ENCODE data around the gene ERAP2.
A peak's percentile ranks its signal among the peaks of the same experiment; 100 is the strongest.

The ERAP2 gene

DNA sequence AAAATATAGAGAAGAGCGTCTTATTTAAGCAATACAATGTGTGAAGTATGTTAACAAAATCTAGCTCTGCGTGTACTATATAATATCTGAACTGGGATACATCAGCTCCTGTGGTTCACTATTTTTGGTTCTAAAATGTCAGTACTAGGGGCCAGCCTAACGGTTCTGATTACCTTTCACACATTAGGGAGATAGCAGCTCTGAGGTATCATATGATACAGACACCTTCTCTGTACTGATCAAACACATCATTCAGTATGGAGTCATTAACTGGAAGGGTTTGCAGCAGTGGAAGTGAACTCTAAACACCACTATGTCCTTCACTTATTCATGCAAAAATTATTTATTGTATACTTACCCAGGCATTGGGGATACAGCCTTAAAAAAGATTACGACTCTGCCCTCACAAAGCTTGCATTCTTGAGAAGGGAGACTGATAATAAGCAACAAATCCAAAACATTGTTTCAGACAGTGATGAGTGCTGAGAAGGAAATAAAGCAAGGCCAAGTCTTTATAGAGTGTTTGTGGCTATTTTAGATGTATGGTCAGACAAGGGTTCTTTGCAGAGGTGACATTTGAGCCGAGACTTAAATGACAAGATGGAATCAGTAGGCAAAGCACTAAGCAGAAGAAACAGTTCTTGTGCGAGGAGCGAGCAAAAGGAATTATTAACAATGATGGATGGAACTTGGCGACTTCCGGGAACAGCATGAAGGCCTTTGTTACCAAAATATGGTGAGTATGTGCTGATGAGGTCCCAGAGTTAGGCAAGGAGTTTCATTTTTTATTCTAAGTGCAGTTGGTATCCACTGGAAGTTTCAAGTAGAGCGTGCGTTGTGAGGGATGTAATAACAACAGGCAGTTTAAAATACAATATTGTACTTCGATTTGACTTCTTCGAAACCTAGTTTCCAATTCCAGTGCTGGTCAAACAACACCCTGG is 57.7 kb downstream of the ERAP2 start:
- peak; percentile 39 for DNase-seq

DNA sequence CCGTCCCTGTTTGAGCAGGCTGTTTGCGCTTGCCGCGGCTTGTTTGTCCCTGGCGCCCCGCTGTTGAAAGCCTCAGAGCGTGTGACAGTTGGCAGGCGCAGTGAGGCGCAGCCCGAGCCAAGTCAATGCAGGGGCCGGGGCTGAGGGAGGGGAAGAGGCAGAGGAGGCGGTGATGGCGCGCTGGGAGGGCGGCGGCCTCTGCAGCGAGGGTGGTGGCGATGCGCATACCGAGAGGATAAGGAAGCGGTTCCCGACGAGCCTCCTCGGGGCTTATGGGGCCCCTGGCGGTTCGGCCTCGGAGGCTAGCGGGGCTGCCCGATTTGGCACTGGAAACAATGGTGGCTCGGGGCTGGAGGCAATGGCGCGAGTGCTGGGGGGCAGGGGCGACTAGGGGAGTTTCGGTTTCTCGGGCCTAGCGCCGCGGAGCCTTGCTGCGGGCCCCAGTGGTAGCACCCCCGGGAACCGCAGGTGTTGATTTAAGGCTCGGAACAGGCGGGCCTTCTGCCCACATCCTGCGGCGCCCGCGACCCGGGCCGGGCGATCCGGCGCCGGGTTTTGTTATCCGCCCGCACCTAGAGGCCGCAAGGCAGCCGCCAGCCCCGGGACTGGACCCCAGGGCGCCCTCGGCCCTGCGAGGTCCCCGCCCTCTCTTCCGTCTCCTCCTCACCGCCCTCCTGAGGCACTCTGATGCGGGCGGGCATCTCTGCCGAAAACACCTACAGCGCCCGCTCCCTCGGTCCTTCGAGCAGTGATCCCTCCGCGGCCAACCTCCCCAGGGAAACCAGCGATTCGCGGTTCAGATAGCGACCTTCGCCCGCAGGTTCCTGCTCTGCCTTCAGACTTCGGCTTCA is 58.6 kb downstream of the ERAP2 start:
- DNase-seq, result peak; percentile 95

DNA sequence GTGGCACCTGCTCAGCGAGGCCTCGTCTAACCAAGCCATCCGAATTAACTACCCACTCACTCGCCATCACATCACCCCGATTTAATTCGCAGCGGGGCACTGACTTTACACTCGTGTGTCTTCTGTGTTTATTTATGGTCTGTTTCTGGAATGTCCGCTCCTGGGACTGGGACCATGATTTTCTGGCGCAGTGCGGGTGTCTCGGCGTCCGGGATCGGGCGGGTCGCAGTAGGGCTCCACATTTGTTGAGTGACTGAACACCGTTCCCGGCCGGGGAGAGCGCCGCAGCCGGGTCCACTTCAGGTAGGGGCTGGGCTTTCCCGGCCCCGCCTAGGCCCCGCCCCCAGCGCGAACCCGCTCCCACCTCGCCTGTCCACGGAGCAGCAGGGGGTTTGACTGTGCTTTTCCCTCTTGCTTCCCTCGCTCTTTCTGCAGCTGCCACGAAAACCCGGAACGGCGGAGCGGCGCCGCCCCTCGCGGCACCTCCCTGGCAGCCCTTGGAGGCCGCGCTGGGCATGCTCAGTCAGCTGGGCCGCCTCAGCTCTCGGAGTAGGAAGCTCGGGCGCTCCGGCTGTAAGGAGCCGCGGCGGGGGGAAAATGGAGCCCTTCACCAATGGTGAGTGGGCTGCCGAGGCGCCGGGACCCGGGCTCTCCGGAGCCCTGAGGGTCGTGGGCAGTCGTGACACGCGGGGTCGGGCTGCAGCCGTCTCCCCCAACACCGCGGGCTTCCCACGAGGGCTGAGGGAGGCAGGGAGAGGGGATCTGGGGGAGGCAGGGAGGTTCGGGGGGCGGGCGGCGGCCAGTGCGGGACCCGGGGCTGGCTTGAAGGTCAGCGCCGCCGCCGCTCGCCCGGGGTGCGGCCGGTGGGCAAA is 59.5 kb downstream of the ERAP2 start, which contains the start of gene LNPEP:
TSS of gene LNPEP (plus strand) at position 522 of the 872 bp plus-strand sequence. CDS start at position 598, 76 bp downstream.
- DNase-seq, result peak; percentile 97

DNA sequence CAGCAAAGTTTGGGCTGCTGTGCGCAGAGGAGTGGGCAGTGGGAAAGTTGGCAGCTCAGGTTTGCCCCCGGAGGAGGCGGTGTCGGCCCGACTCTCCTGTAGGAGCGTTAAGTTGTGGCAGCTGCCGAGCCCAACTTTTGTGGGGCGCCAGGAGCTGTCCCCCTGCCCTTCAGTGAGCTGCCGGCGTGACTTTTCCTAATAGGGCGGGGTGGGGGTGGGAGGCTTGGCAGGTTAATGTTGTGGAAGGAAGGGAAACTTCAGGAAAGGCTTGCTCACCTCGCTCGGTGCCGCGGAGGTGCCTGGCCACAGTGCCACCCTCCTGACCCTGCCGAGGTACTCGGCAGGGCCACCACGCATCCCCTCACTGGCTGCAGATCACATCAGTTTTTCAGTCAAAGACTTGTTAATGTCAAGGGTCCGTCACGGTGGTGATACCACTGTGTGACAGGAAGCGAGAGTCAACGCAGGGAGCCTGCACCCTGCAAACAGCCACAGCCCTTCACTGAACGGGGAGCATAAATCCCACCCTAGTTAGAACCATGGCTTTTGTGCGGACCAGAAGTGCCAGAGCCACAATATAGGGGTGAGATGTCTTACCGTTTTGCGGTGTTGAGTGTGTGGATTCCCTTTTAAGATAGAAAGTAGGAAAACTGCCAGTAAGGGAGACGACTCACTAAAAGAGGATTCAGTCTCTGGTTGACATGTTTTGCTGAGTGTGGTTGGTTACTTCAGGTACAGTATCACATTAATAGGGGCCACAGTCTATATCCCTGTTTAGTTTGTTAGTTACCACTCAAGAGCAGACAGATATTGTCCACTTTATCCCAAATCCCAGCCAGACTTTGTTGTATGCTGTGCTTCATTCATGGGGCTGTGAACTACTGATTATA is 60.4 kb downstream of the ERAP2 start:
- DNase-seq, result peak; percentile 20

DNA sequence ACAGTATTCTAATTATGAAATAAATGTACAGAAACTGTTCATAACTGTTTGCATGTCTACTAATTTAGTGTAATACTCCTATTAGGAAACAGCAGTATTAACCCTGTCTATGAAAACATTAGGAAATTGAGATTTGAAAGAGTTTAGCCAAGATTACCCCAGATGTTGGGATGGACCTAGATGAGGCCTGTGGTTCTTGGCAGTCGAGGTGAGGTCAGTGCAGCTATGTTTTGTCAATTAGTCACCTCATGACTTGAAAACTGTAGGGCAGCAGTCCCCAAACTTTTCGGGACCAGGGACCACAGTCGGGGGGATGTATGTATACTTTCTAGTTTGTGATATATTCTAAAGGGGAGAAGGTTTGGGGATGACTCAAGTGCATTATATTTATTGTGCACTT is 64.3 kb downstream of the ERAP2 start:
- peak; percentile 41 for DNase-seq

DNA sequence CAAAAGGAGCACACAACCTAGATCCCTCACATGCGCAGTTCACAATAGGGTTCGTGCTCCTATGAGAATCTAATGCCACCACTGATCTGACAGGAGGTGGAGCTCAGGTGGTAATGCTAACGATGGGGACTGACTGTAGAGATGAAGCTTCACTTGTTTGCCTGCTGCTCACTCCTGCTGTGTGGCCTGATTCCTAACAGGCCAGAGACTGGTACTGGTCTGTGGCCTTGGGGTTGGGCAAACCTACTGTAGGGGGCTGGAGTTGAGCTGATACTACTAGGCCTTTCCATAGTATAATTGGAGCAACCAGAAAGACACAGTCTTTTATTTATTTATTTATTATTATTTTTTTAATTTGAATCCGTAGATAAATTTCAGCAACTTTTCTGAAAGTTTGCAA is 64.8 kb downstream of the ERAP2 start:
- no peak for DNase-seq

DNA sequence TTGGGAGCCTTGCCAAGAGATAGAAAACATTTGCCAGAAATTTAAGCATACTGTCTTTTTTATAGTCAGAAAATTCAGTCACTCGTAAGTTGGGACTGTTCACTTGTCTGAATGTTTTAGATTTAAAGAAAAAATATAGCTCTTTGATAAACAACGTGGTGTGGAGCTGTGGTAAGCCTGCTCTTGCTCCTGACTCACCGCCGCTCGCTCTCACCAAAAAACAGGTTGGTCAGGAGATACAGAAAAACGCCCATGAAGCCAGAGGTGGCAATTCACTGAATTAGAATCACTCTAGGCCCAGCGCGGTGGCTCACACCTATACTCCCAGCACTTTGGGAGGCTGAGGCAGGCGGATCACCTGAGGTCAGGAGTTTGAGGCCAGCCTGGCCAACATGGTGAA is 65.8 kb downstream of the ERAP2 start:
- no peak for DNase-seq

DNA sequence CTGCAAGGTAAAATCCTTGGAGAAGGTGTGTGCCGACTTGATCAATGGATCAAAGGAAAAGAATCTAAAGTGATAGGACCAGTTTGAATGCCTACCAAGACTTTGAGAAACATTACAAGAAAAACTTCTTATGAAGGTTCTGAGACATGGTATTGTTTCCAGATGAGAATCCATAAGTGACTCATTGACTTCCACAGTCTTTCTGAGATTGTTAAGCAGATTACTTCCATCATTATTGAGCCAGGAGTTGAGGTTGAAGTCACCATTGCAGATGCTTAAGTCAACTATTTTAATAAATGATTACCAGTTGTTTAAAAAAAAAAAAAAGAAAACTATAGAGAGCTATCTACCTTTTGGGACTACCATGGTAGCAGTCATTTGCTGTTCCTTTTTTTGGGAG is 66.6 kb downstream of the ERAP2 start:
- DNase-seq, result no peak

DNA sequence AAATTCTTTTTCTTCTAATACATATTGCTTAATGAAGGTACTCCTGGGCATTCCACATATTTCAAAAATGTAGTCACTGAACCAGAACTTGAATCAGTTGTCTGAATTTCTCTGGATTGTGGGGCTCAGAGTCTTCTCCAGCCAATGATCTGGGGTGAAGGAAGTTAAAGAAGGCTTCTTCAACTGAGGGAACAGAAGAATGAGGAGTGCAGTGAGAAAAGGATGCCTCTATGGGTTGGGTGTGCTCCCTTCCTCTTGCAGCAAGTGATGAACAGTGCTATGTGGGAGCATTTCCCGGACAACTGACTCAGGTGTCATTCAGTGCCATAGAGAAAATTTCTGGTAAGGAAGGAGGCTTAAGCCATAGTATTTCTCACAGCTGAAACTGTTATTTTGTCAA is 67.5 kb downstream of the ERAP2 start:
- no peak for DNase-seq

DNA sequence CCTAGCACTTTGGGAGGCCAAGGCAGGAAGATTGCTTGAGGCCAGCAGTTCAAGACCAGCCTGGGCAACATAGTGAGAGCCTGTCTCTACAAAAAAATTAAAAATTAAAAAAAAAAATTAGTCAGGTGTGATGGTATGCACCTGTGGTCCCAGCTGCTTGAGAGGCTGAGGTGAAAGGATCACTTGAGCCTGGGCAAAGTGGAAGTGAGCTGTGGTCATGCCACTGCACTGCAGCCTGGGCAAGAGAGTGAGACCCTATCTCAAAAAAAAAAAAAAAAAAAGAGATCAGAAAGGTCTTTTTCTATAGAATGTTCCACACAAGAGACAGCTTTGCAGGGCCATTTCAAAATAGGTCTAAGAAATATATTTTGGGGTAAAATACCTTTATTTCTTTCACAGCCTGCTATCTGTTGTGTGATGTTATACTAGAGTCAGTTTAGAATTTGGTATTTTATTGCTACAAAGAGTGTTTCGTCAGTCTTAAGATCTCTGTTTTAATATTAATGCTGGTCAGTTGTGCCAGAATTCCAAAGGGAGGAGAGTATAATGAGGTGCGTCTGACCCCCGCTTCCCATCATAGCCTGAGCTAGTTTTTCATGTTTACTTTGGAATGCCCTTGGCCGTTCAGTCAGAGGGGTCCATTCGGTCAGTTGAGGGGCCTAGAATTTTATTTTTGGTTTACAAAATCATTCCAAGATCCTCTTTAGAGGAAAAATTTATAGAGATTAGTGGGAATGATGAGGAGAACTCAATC is 69.0 kb downstream of the ERAP2 start:
- no peak for DNase-seq

DNA sequence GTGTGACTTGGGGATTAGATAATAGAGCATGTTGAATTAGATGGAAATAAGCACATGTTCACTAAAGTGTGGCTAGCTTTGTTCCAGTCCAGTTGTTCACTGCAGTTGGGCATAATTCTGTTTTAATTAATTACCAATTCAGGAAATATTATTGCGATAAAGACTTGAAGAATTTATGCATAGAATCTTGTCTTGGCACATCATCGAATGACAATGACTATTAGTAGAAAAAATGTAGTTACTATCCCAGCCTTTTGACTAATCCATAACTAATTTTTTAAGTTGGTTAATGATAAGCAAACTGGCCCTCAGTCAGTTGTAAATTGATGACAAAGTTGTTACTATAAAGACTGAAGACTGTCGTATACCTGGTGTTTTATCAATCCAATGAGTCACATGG is 70.1 kb downstream of the ERAP2 start:
- no peak for DNase-seq

DNA sequence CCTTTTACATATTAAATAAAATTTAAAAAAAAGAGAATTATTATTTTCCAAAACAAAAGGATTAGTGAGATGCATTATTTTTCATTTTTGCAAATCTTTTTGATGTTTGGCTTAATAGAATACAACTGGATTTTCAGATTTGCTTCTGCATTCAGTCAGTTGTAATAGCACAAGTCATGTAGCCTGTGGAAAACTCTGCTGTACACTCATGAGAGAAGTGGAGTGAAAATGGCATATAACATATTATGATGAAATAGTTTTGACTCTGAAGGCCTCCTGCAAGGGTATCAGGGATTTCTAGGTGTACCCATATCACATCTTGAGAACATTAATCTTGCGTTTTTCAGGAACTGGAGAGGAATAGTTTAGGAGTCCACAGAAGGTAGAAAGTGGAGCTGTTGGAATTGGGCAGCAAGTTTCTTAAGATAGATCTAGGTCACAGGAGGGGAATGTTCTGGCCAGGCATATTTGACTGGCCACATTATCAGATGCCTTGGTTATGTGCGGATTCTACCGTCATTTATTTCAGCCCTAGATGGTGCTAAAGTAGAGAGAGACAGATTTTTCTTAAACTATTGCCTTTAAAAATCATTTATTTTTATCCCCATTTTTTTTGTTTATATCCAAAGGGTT is 75.9 kb downstream of the ERAP2 start:
- no peak for DNase-seq

DNA sequence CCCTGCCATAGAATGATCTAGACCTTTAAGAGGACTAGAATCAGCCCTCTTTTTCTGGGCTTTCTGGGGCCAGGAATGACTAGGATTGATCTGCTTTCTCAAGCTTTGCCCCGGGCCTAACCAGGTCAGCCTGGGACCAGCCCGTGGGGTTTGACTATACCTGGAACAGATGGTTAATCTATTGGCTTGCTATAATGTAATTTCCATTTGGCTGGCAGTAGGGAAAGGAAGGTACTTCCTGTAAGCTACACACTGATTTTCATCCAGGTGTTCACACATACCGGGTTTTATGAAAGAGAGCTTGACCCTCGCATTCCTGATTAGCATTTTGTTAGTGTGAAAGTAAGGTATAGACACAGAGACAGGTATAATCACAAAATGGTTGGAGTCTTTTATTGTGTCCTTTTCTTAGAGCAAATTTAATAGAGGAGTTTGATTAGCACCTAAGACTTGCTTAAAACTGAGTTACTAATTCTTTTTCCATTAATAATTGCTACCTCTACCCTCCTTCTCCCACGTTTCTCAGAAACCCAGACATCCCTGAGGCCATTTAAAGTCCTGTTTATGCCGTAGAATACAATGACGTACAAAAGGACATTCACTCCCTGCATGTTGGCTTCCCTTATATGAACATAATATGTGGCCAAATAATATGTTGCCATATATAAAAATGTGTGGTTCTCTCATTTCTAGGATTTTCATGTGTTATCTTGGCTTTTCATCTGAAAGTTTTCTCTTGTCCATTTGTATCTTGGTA is 76.9 kb downstream of the ERAP2 start:
- no peak for DNase-seq

DNA sequence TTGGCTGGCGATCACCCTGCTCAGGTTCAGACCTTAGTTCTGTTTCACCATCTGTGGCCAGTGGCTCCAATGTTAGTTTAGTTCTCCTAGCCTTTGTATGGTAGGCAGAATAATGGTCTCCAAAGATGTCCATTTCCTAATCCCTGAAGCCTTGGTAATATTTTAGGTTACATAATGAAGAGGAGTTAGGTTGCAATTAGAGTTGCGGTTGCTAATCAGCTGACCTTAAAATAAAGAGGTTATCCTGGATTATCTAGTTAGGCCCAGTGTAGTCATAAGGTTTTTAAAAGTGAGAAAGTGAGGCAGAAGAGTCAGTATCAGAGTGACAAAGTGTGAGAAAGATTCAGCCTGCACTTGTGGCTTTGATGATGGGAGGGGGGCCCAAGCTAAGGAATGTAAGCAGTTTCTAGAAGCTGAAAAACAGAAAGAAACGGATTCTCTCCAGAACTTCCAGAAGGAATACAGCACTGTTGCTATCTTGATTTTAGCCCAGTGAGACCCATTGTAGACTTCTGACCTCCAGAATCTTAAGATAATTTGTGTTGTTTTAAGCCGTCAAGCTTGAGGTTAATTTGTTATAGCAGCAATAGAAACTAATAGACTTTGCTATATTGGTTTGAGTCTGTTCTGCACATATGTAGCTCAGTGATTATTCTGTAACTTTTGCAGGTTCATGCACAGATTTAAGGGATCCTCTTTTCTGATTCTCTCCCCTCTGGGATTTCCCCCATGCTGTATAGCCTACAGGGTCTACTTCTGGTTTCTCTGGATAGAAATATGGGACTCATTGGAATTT is 81.2 kb downstream of the ERAP2 start:
- no peak for DNase-seq

DNA sequence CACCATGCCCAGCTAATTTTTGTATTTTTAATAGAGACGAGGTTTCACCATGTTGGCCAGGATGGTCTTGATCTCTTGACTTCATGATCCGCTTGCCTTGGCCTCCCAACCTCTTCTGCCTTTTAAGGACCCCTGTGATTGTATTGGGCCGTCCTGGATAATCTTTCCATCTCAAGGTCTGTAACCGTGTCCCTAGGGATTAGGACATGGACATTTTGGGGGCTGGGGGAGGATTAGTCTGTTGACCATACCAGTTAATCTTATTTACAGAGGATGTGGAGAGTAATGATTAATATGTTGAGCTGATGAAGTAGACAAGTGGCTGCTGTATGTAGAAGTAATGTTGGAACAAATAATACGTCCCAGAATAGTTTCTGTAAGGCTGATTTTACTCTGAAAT is 82.7 kb downstream of the ERAP2 start:
- DNase-seq, result no peak

DNA sequence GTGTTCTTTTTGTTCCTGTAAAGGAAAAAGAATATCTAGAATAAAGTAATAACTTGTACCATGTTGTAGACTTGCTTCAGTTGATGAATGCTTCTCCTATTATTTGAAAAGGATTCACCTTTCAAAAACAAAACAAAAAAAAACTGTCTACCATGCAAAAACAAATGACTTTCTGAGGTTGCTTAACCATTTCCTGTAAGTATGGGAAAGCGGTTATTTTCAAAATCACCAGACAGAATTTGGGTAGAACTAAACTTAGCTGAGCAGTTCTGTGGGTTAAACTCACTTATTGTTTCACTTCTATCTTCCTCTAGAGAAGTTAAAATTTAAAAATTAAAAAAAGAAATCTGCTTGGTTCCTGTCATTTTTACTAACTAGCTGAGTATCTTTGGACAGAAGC is 84.8 kb downstream of the ERAP2 start:
- no peak for DNase-seq

DNA sequence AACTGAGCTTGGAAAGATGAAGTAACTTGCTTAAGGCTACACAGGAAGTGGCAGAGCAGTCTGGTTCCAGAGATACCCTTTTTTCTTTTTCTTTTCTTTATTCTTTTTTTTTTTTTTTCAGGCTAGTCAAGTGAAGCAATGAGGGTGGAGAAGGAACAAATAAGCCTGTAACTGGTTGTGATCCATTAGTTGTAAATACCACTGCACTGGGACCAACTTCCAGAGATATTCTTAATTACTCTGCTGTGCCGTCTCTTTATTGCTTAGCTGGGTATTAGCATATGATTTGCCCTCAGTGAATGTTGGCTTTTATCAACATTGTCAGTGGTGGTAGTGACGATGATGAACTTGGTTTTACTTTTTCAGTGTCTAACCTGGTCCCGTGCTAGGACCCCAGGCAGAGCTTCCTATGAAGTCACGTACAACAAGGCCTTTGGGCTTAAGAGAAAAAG is 86.3 kb downstream of the ERAP2 start:
- DNase-seq, result no peak

DNA sequence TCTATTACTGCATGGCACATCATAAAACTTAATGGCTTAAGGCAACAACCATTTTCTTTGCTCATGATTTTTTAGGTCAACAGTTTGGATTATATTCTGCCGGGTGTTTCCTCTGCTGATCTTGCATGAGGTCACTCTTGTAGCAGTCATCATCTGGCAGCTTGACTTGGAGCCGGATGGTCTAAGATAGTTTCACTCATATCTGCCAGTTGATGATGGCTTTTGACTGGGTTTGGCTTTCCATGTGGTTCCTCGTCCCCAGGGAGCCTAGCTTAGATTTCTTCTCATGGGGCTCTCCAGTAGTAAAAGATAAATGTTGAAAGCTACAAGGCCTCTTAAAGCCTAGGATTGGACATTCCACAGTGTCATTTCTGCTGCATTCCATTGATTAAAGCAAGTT is 87.0 kb downstream of the ERAP2 start:
- peak; percentile 72 for DNase-seq

DNA sequence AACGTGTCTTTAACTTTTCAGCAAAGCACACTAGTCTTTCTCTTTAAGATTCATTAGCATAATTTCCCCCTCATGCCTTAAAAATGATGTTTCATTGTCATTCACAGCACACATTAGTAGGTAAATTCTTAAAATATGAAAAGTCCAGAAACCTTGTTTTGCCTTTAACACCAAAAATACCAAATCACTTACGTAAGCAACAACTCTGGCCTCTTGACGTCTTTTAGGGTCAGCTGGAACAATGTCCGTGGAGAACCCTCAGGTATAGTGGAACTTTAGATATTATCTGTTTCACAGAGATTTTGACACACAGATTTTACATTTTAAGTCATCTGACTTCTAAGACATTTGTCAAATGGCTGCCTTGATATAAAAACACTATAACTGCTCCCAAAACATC is 90.5 kb downstream of the ERAP2 start:
- no peak for DNase-seq

Data from HCEC 1CT (cell line).